Upper lobe of right lung (tissue), 1 donor: ENCODE measurements around the gene NUBPL. TPM values are rescaled to one million over a fixed set of nuclear protein-coding genes. Genes with fewer than 3 reads are reported as not detected.

Experiments used
- ATAC-seq: fragments of 200-7000 bp; cut with Tn5 transposase; one replicate; pipeline ENCODE4 v1.9.1; 2020; ENCODE audit warnings: mild to moderate bottlenecking, moderate library complexity
- DNase-seq: peaks from one replicate; pipeline ENCODE4 v3.0.0-alpha.2; 2020
- H3K27ac ChIP-seq: fragments of 200-600 bp; one replicate; pipeline ENCODE4 v1.8.0; 2022
- H3K27me3 ChIP-seq: fragments of 200-600 bp; one replicate; pipeline ENCODE4 v1.8.0; 2022; ENCODE audit warnings: mild to moderate bottlenecking
- H3K36me3 ChIP-seq: fragments of 200-600 bp; one replicate; pipeline ENCODE4 v1.8.0; 2022
- H3K4me1 ChIP-seq: fragments of 200-600 bp; one replicate; pipeline ENCODE4 v1.8.0; 2022
- H3K4me3 ChIP-seq: fragments of 200-600 bp; one replicate; pipeline ENCODE4 v1.8.0; 2022; ENCODE audit warnings: mild to moderate bottlenecking
- H3K9me3 ChIP-seq: fragments of 200-600 bp; one replicate; pipeline ENCODE4 v1.8.0; 2022
- intact Hi-C: fragments of 100-400 bp; cut with DNase I; formaldehyde crosslinking; loops from one replicate; pipeline ENCODE4 v1.11.0; 2022
- total RNA-seq: library from RNA; stranded (reverse); fragmentation: NEBNext Ultra II Directional; extraction: Animal tissue kit (Norgen Biotek cat#: 25700); gene quantifications from one replicate; pipeline ENCODE4 v1.2.1, GENCODE V29; 2021
- TF ChIP-seq, protein P1 (sequence below): fragments of 200-600 bp; IDR thresholded peaks from one replicate; pipeline ENCODE4 v1.8.0; 2022; ENCODE audit warnings: antibody characterized with exemption
- donor health status: DM: no; HTN: yes; CAD: no; lungs with severe emphysema.

Gene NUBPL
- total RNA-seq, 1 donor from 2014 or later = 12.1 TPM

DNA sequence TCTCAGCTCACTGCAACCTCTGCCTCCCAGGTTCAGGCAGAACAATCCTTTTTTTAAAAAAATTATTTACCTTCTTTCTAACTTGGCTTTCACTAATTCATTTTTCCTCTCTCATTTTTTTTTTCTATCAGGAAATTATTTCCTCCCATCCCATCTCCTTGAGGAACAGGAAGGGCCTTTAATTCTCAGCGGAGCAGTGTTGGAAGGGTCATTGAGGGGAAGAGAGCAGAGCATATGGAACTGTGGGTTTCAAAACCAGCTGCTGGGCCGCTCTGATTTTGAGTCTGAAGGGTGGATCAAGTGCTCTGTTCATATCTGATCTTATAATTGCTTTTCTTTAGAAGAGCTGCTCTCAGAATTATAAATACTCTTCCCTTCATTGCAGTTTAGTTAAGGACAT, 29.0 kb downstream of the NUBPL start:
- Histone ChIP-seq H3K9me3 (no peaks in the 10 kb centered on the region), H3K4me3 (no peak overlapping the region), H3K36me3 (no peaks in the 10 kb centered on the region), H3K27ac (no peak overlapping the region), H3K4me1 (no peaks in the 10 kb centered on the region), H3K27me3 (no peaks in the 10 kb centered on the region)
- no peak for DNase-seq
- intact Hi-C loops = no loop called here
- TF ChIP-seq, protein P1, sequence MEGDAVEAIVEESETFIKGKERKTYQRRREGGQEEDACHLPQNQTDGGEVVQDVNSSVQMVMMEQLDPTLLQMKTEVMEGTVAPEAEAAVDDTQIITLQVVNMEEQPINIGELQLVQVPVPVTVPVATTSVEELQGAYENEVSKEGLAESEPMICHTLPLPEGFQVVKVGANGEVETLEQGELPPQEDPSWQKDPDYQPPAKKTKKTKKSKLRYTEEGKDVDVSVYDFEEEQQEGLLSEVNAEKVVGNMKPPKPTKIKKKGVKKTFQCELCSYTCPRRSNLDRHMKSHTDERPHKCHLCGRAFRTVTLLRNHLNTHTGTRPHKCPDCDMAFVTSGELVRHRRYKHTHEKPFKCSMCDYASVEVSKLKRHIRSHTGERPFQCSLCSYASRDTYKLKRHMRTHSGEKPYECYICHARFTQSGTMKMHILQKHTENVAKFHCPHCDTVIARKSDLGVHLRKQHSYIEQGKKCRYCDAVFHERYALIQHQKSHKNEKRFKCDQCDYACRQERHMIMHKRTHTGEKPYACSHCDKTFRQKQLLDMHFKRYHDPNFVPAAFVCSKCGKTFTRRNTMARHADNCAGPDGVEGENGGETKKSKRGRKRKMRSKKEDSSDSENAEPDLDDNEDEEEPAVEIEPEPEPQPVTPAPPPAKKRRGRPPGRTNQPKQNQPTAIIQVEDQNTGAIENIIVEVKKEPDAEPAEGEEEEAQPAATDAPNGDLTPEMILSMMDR = no peak
- no peak for ATAC-seq

DNA sequence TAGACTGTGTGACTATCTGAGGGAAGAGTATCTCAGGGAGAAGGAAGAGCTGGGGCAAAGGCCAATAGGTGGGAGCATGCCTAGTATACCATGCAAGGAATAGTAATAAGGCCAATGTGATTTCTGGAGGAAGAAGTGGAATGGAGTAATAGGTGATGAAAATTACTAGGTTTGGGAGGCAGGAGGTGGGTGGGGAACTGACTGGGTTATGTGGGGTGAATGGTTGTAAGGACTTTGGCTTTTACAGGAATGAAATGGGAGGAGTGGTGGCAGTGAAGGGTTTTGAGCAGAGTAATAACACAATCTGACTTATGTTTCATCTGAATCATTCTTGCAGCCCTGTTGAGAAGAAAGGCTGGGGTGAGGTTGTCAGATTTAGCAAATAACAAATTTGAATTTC, 30.9 kb downstream of the NUBPL start:
- Histone ChIP-seq H3K9me3 (no peaks in the 10 kb centered on the region), H3K36me3 (no peaks in the 10 kb centered on the region), H3K4me1 (no peaks in the 10 kb centered on the region), H3K27me3 (no peaks in the 10 kb centered on the region), H3K4me3 (no peak overlapping the region), H3K27ac (no peak overlapping the region)
- intact Hi-C loops = no loop called here
- TF ChIP-seq, protein P1 = no peak
- DNase-seq = no peak
- no peak for ATAC-seq

DNA sequence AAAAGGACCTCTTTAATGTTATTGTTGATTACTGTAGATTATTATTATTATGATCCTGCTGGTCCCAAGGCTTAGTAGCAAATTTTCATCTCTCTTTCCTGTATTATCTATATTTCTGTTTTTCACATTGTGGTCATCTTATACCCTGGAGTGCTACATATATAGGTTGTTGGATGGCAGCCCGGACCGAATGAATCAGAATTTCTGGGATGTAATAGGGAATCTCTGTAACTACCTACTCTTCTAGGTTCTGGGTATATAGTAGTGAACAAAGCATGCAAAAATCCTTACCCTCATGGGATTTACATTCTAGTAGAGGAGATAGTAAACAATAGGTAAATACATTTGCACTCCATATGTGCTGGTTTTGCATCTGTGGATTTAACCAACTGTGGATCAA, 31.4 kb downstream of the NUBPL start:
- H3K4me1 ChIP-seq = no peaks in the 10 kb centered on the region
- H3K27me3 ChIP-seq = no peaks in the 10 kb centered on the region
- ATAC-seq = no peak
- H3K9me3 ChIP-seq = no peaks in the 10 kb centered on the region
- H3K27ac ChIP-seq = no peak overlapping the region
- no peaks in the 10 kb centered on the region for H3K36me3 ChIP-seq
- H3K4me3 ChIP-seq = no peak overlapping the region
- TF ChIP-seq, protein P1 = no peak
- intact Hi-C loops = no loop called here
- no peak for DNase-seq

DNA sequence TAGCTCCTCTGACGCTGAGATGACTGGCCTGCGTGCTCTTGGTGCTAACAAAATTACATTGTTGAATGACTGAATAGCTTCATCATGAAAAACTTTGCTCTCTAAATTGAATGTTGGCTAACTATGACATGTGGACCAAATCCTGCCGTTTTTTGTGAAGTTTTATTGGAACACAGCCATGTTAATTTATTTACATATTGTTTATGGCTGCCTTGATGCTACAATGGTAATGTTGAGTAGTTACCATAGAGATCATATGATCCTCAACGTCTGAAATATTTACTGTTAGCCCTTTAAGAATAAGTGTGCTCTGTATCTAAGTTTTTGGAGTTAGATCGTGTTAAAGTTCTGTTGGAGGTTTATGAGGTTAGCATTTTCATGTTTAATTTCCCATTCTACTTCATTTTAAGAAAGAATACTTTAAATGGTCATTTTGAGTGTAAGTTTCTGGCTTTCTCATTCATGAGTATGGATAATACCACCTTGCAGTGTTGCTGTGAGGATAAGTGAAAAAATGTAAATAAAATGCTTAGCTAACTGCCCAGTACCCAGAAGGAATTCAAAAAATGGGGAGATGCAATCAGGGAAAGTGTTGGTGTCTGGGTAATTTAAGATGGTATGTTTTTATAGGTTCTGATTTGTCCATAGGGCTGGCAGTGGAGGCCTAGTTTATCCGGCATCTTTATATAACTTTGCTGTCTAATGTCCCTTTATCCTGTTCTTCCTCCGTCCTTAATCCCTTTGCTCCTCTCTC, 35.3 kb downstream of the NUBPL start:
- no peak for DNase-seq
- intact Hi-C loops = no loop called here
- TF ChIP-seq, protein P1 = no peak
- Histone ChIP-seq H3K4me1 (no peaks in the 10 kb centered on the region), H3K27me3 (no peaks in the 10 kb centered on the region), H3K27ac (no peak overlapping the region), H3K36me3 (no peaks in the 10 kb centered on the region), H3K9me3 (peaks cover 3% of the 10 kb centered on the region), H3K4me3 (no peak overlapping the region)
- ATAC-seq = no peak

DNA sequence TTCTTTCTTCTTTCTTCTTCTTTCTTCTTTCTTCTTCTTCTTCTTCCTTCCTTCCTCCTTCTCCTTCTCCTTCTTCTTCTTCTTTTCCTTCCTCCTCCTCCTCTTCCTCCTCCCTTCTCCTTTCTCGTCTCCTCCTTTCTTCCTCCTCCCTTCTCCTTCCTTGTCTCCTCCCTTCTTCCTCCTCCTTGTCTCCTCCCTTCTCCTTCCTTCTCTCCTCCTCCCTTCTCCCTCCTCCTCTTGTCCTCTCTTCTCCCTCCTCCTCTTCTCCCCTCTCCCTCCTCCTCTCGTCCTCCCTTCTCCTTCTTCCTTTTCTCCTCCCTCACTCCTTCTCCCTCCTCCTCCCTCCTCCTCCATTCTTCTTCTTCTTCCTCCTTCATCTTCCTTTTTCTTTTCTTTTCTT, 44.5 kb downstream of the NUBPL start:
- no peak overlapping the region for H3K4me3 ChIP-seq
- peaks cover 3% of the 10 kb centered on the region for H3K9me3 ChIP-seq
- DNase-seq = no peak
- TF ChIP-seq, protein P1 = no peak
- no peaks in the 10 kb centered on the region for H3K36me3 ChIP-seq
- intact Hi-C loops = no loop called here
- H3K27ac ChIP-seq = no peak overlapping the region
- H3K4me1 ChIP-seq = no peaks in the 10 kb centered on the region
- no peak for ATAC-seq
- no peaks in the 10 kb centered on the region for H3K27me3 ChIP-seq
